WTC11 (cell line): Measurements from ENCODE around the gene SOX15. TPM values are rescaled to one million over a fixed set of nuclear protein-coding genes. Genes with fewer than 3 reads are reported as not detected.

Experiments used
- ATAC-seq: fragments of 200-7000 bp; cut with Tn5 transposase; 2 replicates; pipeline ENCODE4 v1.10.0; 2021; ENCODE audit warnings: mild to moderate bottlenecking, moderate library complexity
- CTCF ChIA-PET: fragments of 300-600 bp; sonication (Branson Sonifier 250); formaldehyde crosslinking; loops from one replicate; lab custom pipeline; 2021; ENCODE audit warnings: antibody characterized with exemption; lab: Charles Lee
- POLR2A ChIA-PET: fragments of 350-600 bp; sonication (Branson Sonifier 250); formaldehyde crosslinking; loops from one replicate; lab custom pipeline; 2021; ENCODE audit warnings: antibody characterized with exemption; lab: Charles Lee
- DNase-seq: peaks from one replicate; pipeline ENCODE4 v3.0.0; 2021; ENCODE audit warnings: low spot score
- H3K27ac Mint-ChIP-seq: 2 replicates; pipeline ENCODE4 v1.8.0; 2021; ENCODE audit warnings: mixed read lengths
- H3K27me3 Mint-ChIP-seq: 2 replicates; pipeline ENCODE4 v1.8.0; 2021; ENCODE audit warnings: low read depth, mild to moderate bottlenecking, moderate library complexity, mixed read lengths
- H3K36me3 Mint-ChIP-seq: 2 replicates; pipeline ENCODE4 v1.8.0; 2021; ENCODE audit warnings: mixed read lengths
- H3K4me1 Mint-ChIP-seq: 2 replicates; pipeline ENCODE4 v1.8.0; 2022; ENCODE audit warnings: mixed read lengths
- H3K4me3 Mint-ChIP-seq: 2 replicates; pipeline ENCODE4 v1.8.0; 2021; ENCODE audit warnings: mild to moderate bottlenecking, moderate library complexity, mixed read lengths
- H3K9me3 Mint-ChIP-seq: 2 replicates; pipeline ENCODE4 v1.8.0; 2021; ENCODE audit warnings: mixed read lengths
- AR ChIP-seq: fragments of 250-450 bp; sonication (Bioruptor Pico); IDR thresholded peaks from 2 replicates; pipeline ENCODE4 v1.9.0; 2021; ENCODE audit warnings: mild to moderate bottlenecking
- ETV6 ChIP-seq: sonication (generic); formaldehyde crosslinking; IDR thresholded peaks from 2 replicates; pipeline ENCODE4 v1.8.1; 2022; ENCODE audit warnings: mild to moderate bottlenecking, missing genetic modification reagents
- FOXK1 ChIP-seq: sonication (generic); formaldehyde crosslinking; IDR thresholded peaks from 2 replicates; pipeline ENCODE4 v1.8.0; 2022; ENCODE audit warnings: mild to moderate bottlenecking, moderate library complexity, missing genetic modification reagents
- MAX ChIP-seq: sonication (generic); formaldehyde crosslinking; IDR thresholded peaks from 2 replicates; pipeline ENCODE4 v1.8.0; 2022; ENCODE audit warnings: mild to moderate bottlenecking, missing genetic modification reagents
- MYBL2 ChIP-seq: sonication (generic); formaldehyde crosslinking; IDR thresholded peaks from 2 replicates; pipeline ENCODE4 v1.8.1; 2023; ENCODE audit warnings: mild to moderate bottlenecking, moderate library complexity, missing genetic modification reagents
- NR2C2 ChIP-seq: sonication (generic); formaldehyde crosslinking; IDR thresholded peaks from 2 replicates; pipeline ENCODE4 v1.8.0; 2022; ENCODE audit warnings: mild to moderate bottlenecking, missing genetic modification reagents
- OVOL2 ChIP-seq: fragments of 250-450 bp; sonication (Bioruptor Pico); IDR thresholded peaks from 2 replicates; pipeline ENCODE4 v1.9.0; 2021; ENCODE audit warnings: mild to moderate bottlenecking, borderline replicate concordance
- SMAD4 ChIP-seq: sonication (generic); formaldehyde crosslinking; IDR thresholded peaks from 2 replicates; pipeline ENCODE4 v1.8.0; 2022; ENCODE audit warnings: mild to moderate bottlenecking, missing genetic modification reagents
- TCF7 ChIP-seq: sonication (generic); formaldehyde crosslinking; IDR thresholded peaks from 2 replicates; pipeline ENCODE4 v1.8.0; 2022; ENCODE audit warnings: mild to moderate bottlenecking, low read depth, missing genetic modification reagents, moderate library complexity
- ZNF232 ChIP-seq: sonication (generic); formaldehyde crosslinking; IDR thresholded peaks from 2 replicates; pipeline ENCODE4 v1.8.0; 2022; ENCODE audit warnings: mild to moderate bottlenecking, missing genetic modification reagents
- ZNF263 ChIP-seq: sonication (generic); formaldehyde crosslinking; IDR thresholded peaks from 2 replicates; pipeline ENCODE4 v1.8.1; 2022; ENCODE audit warnings: low read depth, mild to moderate bottlenecking, moderate library complexity, missing genetic modification reagents
- ZSCAN18 ChIP-seq: fragments of 250-450 bp; sonication (Bioruptor Pico); IDR thresholded peaks from 2 replicates; pipeline ENCODE4 v2.1.2; 2022; ENCODE audit warnings: mild to moderate bottlenecking, moderate library complexity
- total RNA-seq: library from RNA; stranded (reverse); gene quantifications from 3 replicates; pipeline ENCODE4 v1.2.3, GENCODE V29; 2021

The SOX15 gene
- total RNA-seq, 1 experiment from 2014 or later, result 19.9 TPM

- TF ChIP-seq ZNF263 (CRISPR knock-in tag) (no peak), NR2C2 (CRISPR knock-in tag) (no peak), MAX (CRISPR knock-in tag) (0 out of 2 replicates have a peak, but pooled peaks have one; percentile 43), SMAD4 (CRISPR knock-in tag) (no peak), ETV6 (CRISPR knock-in tag) (no peak), ZSCAN18 (no peak), OVOL2 (CRISPR knock-in tag) (no peak)
These were observed 29.5 kb downstream of the SOX15 start (continued) for GRCh38 chr17:7560172-7561027.

- ChIA-PET POLR2A (interaction anchor here (1.0 to 1.9 kb wide), 12 partner anchors 10 to 279 kb away, joined by 3 to 8 read pairs (median 4); partner anchors contain the start of genes ACAP1, MPDU1, SOX15 and TNFSF12), CTCF (interaction anchor here (0.5 to 3.6 kb wide), 71 partner anchors 7 to 897 kb away, joined by 3 to 81 read pairs (median 6); partner anchors contain the start of genes ACADVL, ACAP1, CD68 and CHRNB1)
- no peak for TF ChIP-seq ZNF232
- TF ChIP-seq TCF7 (CRISPR knock-in tag), result 0 out of 2 replicates have a peak, but pooled peaks have one; percentile 33
- ATAC-seq (no peak), DNase-seq (no peak)
- Mint-ChIP-seq H3K27ac (peak overlapping the region; percentile 97), H3K36me3 (peaks cover 9% of the 10 kb centered on the region), H3K4me3 (peak overlapping the region; percentile 94), H3K4me1 (peaks cover 60% of the 10 kb centered on the region), H3K27me3 (no peaks in the 10 kb centered on the region; the same call in 1 of the 2 replicates), H3K9me3 (no peaks in the 10 kb centered on the region)
These were observed 30.3 kb downstream of the SOX15 start for GRCh38 chr17:7559320-7560171.

GRCh38 chr17:7558544-7559319, 31.2 kb downstream of the SOX15 start, which contains the start of gene TNFSF13:
Gene TNFSF13, plus strand, starts transcription at chr17:7558750. Its CDS starts 290 bp downstream, at chr17:7559040.
- no peaks in the 10 kb centered on the region; the same call in 1 of the 2 replicates for H3K27me3 Mint-ChIP-seq
- DNase-seq (no peak), ATAC-seq (no peak)
- peak within 1 kb of the TSS; percentile 92 for H3K27ac Mint-ChIP-seq
- H3K4me1 Mint-ChIP-seq, result peaks cover 60% of the 10 kb centered on the region
- no peaks in the 10 kb centered on the region for H3K9me3 Mint-ChIP-seq
- no peak for TF ChIP-seq AR
- no peak for TF ChIP-seq FOXK1 (CRISPR knock-in tag)
- no peak for TF ChIP-seq MYBL2 (CRISPR knock-in tag)
- ChIA-PET POLR2A (interaction anchor here (1.2 kb wide), 1 partner anchor 13 kb away, joined by 4 read pairs; no protein-coding TSS in a partner anchor), CTCF (interaction anchor here (0.5 to 3.6 kb wide), 10 partner anchors 9 to 203 kb away, joined by 3 to 79 read pairs (median 6); partner anchors contain the start of genes FGF11, PLSCR3, SOX15 and TMEM102)
- peak within 1 kb of the TSS; percentile 57 for H3K4me3 Mint-ChIP-seq
- peaks cover 4% of the 10 kb centered on the region; the same call in 1 of the 2 replicates for H3K36me3 Mint-ChIP-seq
